Panc1 (cell line): ENCODE measurements around the gene LRBA. TPM values are rescaled to one million over a fixed set of nuclear protein-coding genes. Genes with fewer than 3 reads are reported as not detected.
A peak's percentile ranks its signal among the peaks of the same experiment; 100 is the strongest.

Experiments
- ATAC-seq: fragments of 200-7000 bp; cut with Tn5 transposase; 2 replicates; pipeline ENCODE4 v1.9.1; 2020; ENCODE audit warnings: mild to moderate bottlenecking, moderate library complexity
- BruUV-seq: library from RNA; stranded (reverse); fragments of 400-500 nt; replicated peaks from 2 replicates; lab custom pipeline; 2021; lab: Mats Ljungman, UMichigan
- CTCF ChIA-PET: fragments of 300-600 bp; sonication (Branson Sonifier 250); formaldehyde crosslinking; loops from one replicate; lab custom pipeline; 2022; ENCODE audit warnings: antibody characterized with exemption; lab: Charles Lee
- POLR2A ChIA-PET: fragments of 300-600 bp; sonication (Branson Sonifier 250); formaldehyde crosslinking; loops from one replicate; lab custom pipeline; 2022; ENCODE audit warnings: antibody characterized with exemption; lab: Charles Lee
- DNase-seq: peaks from one replicate; pipeline ENCODE4 v3.0.0-alpha.2; 2010; ENCODE audit warnings: low read depth, low spot score
- H3K27ac ChIP-seq: 2 replicates; pipeline ENCODE4 v1.5.1; 2011; ENCODE audit warnings: mild to moderate bottlenecking, low read length, inconsistent platforms
- H3K27me3 ChIP-seq: fragments of 200-500 bp; sonication (Bioruptor generic); 2 replicates; pipeline ENCODE4 v1.6.0; 2014; ENCODE audit warnings: low read length, inconsistent platforms; ENCODE audit not compliant: control insufficient read depth, insufficient read depth
- H3K36me3 ChIP-seq: fragments of 200-500 bp; sonication (Bioruptor generic); 2 replicates; pipeline ENCODE4 v1.5.1; 2014; ENCODE audit warnings: inconsistent platforms, mild to moderate bottlenecking, low read length, moderate library complexity; ENCODE audit not compliant: control insufficient read depth, insufficient read depth
- H3K4me1 ChIP-seq: 2 replicates; pipeline ENCODE4 v1.5.1; 2011; ENCODE audit warnings: inconsistent platforms, mild to moderate bottlenecking, low read length, moderate library complexity; ENCODE audit not compliant: control insufficient read depth, insufficient read depth
- H3K4me3 ChIP-seq, 2 experiments: 2 replicates each; pipeline ENCODE4 v1.5.1; 2011 to 2012; ENCODE audit warnings: low read depth in 2 of 2, low read length in 2 of 2, mild to moderate bottlenecking in 2 of 2, inconsistent platforms in 1 of 2, moderate library complexity in 1 of 2
- H3K9me3 ChIP-seq: fragments of 200-500 bp; sonication (Bioruptor generic); 2 replicates; pipeline ENCODE4 v1.5.1; 2014; ENCODE audit warnings: low read depth, mild to moderate bottlenecking, inconsistent platforms, low read length, moderate library complexity; ENCODE audit not compliant: control insufficient read depth, insufficient read depth
- CTCF ChIP-seq: fragments of 450-650 bp; IDR thresholded peaks from 2 replicates; pipeline ENCODE4 v1.5.1; 2017; ENCODE audit warnings: mild to moderate bottlenecking
- POLR2AphosphoS5 ChIP-seq: IDR thresholded peaks from 2 replicates; pipeline ENCODE4 v1.6.1; 2012; ENCODE audit warnings: mild to moderate bottlenecking, low read depth, low read length, moderate library complexity
- REST ChIP-seq, 2 experiments: IDR thresholded peaks; 2 replicates each; pipeline ENCODE4 v1.6.1; 2011 to 2012; ENCODE audit warnings: low read depth in 2 of 2, control low read depth in 1 of 2, low read length in 1 of 2, mild to moderate bottlenecking in 1 of 2, moderate library complexity in 1 of 2; ENCODE audit not compliant: insufficient read depth in 1 of 2
- SIN3A ChIP-seq: IDR thresholded peaks from 2 replicates; pipeline ENCODE4 v1.6.1; 2012; ENCODE audit warnings: low read depth, mild to moderate bottlenecking, low read length, moderate library complexity, borderline replicate concordance; ENCODE audit not compliant: insufficient read depth
- TCF7L2 ChIP-seq: IDR thresholded peaks from 2 replicates; pipeline ENCODE4 v1.6.1; 2011; ENCODE audit warnings: mild to moderate bottlenecking, low read depth, low read length, inconsistent platforms
- in situ Hi-C: cut with HindIII; loops from 2 replicates; pipeline ENCODE4 v1.10.0; 2016; ENCODE audit warnings: low sequenced_read_pairs, low pct_unique_long_range_greater_than_20kb
- intact Hi-C: fragments of 100-400 bp; cut with micrococcal nuclease; formaldehyde crosslinking; loops from one replicate; pipeline ENCODE4 v1.10.0; 2022; ENCODE audit not compliant: unreplicated experiment
- total RNA-seq: library from RNA; stranded (reverse); gene quantifications from one replicate; pipeline ENCODE4 v1.2.1, GENCODE V29; 2021; ENCODE audit not compliant: unreplicated experiment

LRBA gene
- total RNA-seq, 1 experiment from 2014 or later = 26.4 TPM

- BruUV-seq = no TSS peak
- ChIA-PET POLR2A (no interaction called here), CTCF (no interaction called here)
- Histone ChIP-seq H3K4me1 (peaks cover 8% of the 10 kb centered on the region), H3K27ac (no peak overlapping the region), H3K27me3 (no peaks in the 10 kb centered on the region), H3K4me3 (no peak overlapping the region), H3K36me3 (no peaks in the 10 kb centered on the region), H3K9me3 (no peaks in the 10 kb centered on the region)
- intact Hi-C loops (no loop called here), in situ Hi-C loops (no loop called here)
- DNase-seq (no peak), ATAC-seq (peak; percentile 54; the same call in 1 of the 2 replicates)
- TF ChIP-seq POLR2AphosphoS5 = no peak
- TF ChIP-seq REST (IDR thresholded peaks at IDR 0.05; ENCODE audit: insufficient read depth in 1 of 2, low read depth in 2 of 2, low read length in 1 of 2) = no peak
- no peak for TF ChIP-seq CTCF
- TF ChIP-seq SIN3A = no peak
- TF ChIP-seq TCF7L2 = no peak
These were observed 799.5 kb downstream of the LRBA start for GRCh38 chr4:150215601-150216000.

Other genes with a start within 250 kb of the LRBA start
- gene RPS3A, start 84.3 kb upstream of the LRBA start, total RNA-seq = 918 TPM